Keratinocyte (primary cell): ENCODE data around the gene SRM.

Experiments used
- CTCF ChIP-seq, 3 experiments: IDR thresholded peaks in 1 of 3; conservative IDR thresholded peaks in 1 of 3; optimal IDR thresholded peaks in 1 of 3; 2 replicates in 2 of 3; 3 replicates in 1 of 3; pipeline versions ENCODE3 to v1.5.1; 2011; ENCODE audit warnings: low read length in 3 of 3, mild to moderate bottlenecking in 3 of 3, moderate library complexity in 2 of 3, control low read depth in 1 of 3, inconsistent platforms in 1 of 3; ENCODE audit not compliant: insufficient read depth in 2 of 3; ENCODE audit errors: extremely low read depth in 1 of 3
- EZH2 ChIP-seq: IDR thresholded peaks from one replicate; pipeline ENCODE4 v1.6.1; 2012; ENCODE audit warnings: inconsistent platforms, mild to moderate bottlenecking, low read length, moderate library complexity

GRCh38 chr1:11052839-11053757 lies 6.7 kb downstream of the SRM start:
- TF ChIP-seq CTCF (optimal IDR thresholded peaks at IDR 0.05 in 1 of 3, IDR thresholded peaks at IDR 0.05 in 1 of 3, conservative IDR thresholded peaks at IDR 0.05 in 1 of 3; ENCODE audit: extremely low read depth in 1 of 3, insufficient read depth in 2 of 3, low read length in 3 of 3): no peak
- TF ChIP-seq EZH2: no peak
